Measurements from ENCODE around the gene SLC2A1.

- TF ChIP-seq CTCF (tag by site-specific recombination; IDR thresholded peaks at IDR 0.05) (no peak), ZNF621 (tag by site-specific recombination; IDR thresholded peaks at IDR 0.05) (no peak), ATF2 (tag by site-specific recombination; IDR thresholded peaks at IDR 0.05; ENCODE audit: low read depth) (no peak), HOXC10 (CRISPR knock-in tag; IDR thresholded peaks at IDR 0.05) (no peak), PATZ1 (tag by site-specific recombination; IDR thresholded peaks at IDR 0.05) (no peak), REST (tag by site-specific recombination; IDR thresholded peaks at IDR 0.05) (no peak)
Measured at GRCh38 chr1:42914092-42914627, 44.5 kb downstream of the SLC2A1 start.
